IMR-90 (cell line): ENCODE results near the gene FBXW7. TPM values are rescaled to one million over a fixed set of nuclear protein-coding genes. Genes with fewer than 3 reads are reported as not detected.

Experiments
- ATAC-seq: fragments of 200-7000 bp; cut with Tn5 transposase; 2 replicates; pipeline ENCODE4 v1.9.1; 2020; ENCODE audit warnings: low read depth, mild to moderate bottlenecking, moderate library complexity
- BruUV-seq: library from RNA; stranded (reverse); fragments of 400-500 nt; replicated peaks from 2 replicates; lab custom pipeline; 2021; lab: Mats Ljungman, UMichigan
- CTCF ChIA-PET: fragments of 300-600 bp; formaldehyde crosslinking; extraction: SDS; loops from one replicate; lab custom pipeline; 2021; ENCODE audit warnings: antibody characterized with exemption; lab: Yijun Ruan, JAX
- POLR2A ChIA-PET: fragments of 300-600 bp; sonication (Branson Sonifier 250); formaldehyde crosslinking; loops from one replicate; lab custom pipeline; 2022; ENCODE audit warnings: antibody characterized with exemption; ENCODE audit not compliant: unreplicated experiment; lab: Charles Lee
- DNase-seq: peaks from one replicate; pipeline ENCODE4 v3.0.0; 2013
- H2AFZ ChIP-seq: replicated peaks from 2 replicates; pipeline ENCODE3; 2013; ENCODE audit warnings: low read length, mild to moderate bottlenecking; ENCODE audit not compliant: poor library complexity
- H2AK5ac ChIP-seq: 2 replicates; pipeline ENCODE4 v1.6.1; 2013; ENCODE audit warnings: low read depth, low read length, inconsistent platforms
- H2AK9ac ChIP-seq: replicated peaks from 2 replicates; pipeline ENCODE3; 2013; ENCODE audit warnings: mild to moderate bottlenecking, low read depth, low read length, moderate library complexity; ENCODE audit not compliant: poor library complexity
- H2BK120ac ChIP-seq: 2 replicates; pipeline ENCODE4 v1.6.1; 2013; ENCODE audit warnings: low read depth, low read length, inconsistent platforms
- H2BK15ac ChIP-seq: 3 replicates; pipeline ENCODE4 v1.6.1; 2013; ENCODE audit warnings: low read depth, low read length, inconsistent platforms
- H2BK20ac ChIP-seq: 2 replicates; pipeline ENCODE4 v1.6.1; 2013; ENCODE audit warnings: low read depth, mild to moderate bottlenecking, inconsistent platforms, low read length, moderate library complexity
- H2BK5ac ChIP-seq: 2 replicates; pipeline ENCODE4 v1.6.1; 2013; ENCODE audit warnings: mild to moderate bottlenecking, low read depth, low read length, inconsistent platforms; ENCODE audit not compliant: poor library complexity, severe bottlenecking
- H3K14ac ChIP-seq: replicated peaks from 2 replicates; pipeline ENCODE4 v1.6.1; 2013; ENCODE audit warnings: low read depth, low read length, inconsistent platforms
- H3K18ac ChIP-seq: 2 replicates; pipeline ENCODE4 v1.6.1; 2013; ENCODE audit warnings: low read depth, low read length, control low read depth
- H3K23ac ChIP-seq: 2 replicates; pipeline ENCODE4 v1.6.1; 2013; ENCODE audit warnings: low read depth, low read length, inconsistent platforms
- H3K27ac ChIP-seq: 2 replicates; pipeline ENCODE4 v1.5.1; 2013; ENCODE audit warnings: mild to moderate bottlenecking, control low read depth, low read length; ENCODE audit not compliant: insufficient read depth
- H3K27me3 ChIP-seq: 2 replicates; pipeline ENCODE4 v1.6.1; 2013; ENCODE audit warnings: low read length; ENCODE audit not compliant: control insufficient read depth, insufficient read depth
- H3K36me3 ChIP-seq: 2 replicates; pipeline ENCODE4 v1.6.1; 2013; ENCODE audit warnings: low read length, mixed read lengths; ENCODE audit not compliant: control insufficient read depth, insufficient read depth
- H3K4ac ChIP-seq: 2 replicates; pipeline ENCODE4 v1.6.1; 2013; ENCODE audit warnings: low read depth, low read length, inconsistent platforms
- H3K4me1 ChIP-seq: 2 replicates; pipeline ENCODE4 v1.6.1; 2013; ENCODE audit warnings: low read length, mixed read lengths; ENCODE audit not compliant: control insufficient read depth, insufficient read depth
- H3K4me2 ChIP-seq: 2 replicates; pipeline ENCODE4 v1.6.1; 2013; ENCODE audit warnings: low read depth, mild to moderate bottlenecking, control low read depth, low read length, moderate library complexity
- H3K4me3 ChIP-seq: 2 replicates; pipeline ENCODE4 v1.5.1; 2013; ENCODE audit warnings: low read depth, mild to moderate bottlenecking, control low read depth, low read length, moderate library complexity; ENCODE audit not compliant: insufficient read depth
- H3K56ac ChIP-seq: 2 replicates; pipeline ENCODE4 v1.6.1; 2013; ENCODE audit warnings: low read length, inconsistent platforms; ENCODE audit not compliant: insufficient read depth; ENCODE audit errors: extremely low read depth
- H3K79me1 ChIP-seq, 2 experiments: 2 replicates each; pipeline ENCODE4 v1.6.1; 2013; ENCODE audit warnings: low read length in 2 of 2, inconsistent platforms in 1 of 2, low read depth in 1 of 2
- H3K9ac ChIP-seq: 2 replicates; pipeline ENCODE4 v1.6.1; 2013; ENCODE audit warnings: low read depth, low read length, control low read depth
- H3K9me1 ChIP-seq: 2 replicates; pipeline ENCODE4 v1.6.1; 2013; ENCODE audit warnings: low read length, inconsistent platforms; ENCODE audit not compliant: insufficient read depth
- H3K9me3 ChIP-seq: 2 replicates; pipeline ENCODE4 v1.6.1; 2013; ENCODE audit warnings: low read length; ENCODE audit not compliant: control insufficient read depth, insufficient read depth
- H4K20me1 ChIP-seq: 2 replicates; pipeline ENCODE4 v1.6.1; 2013; ENCODE audit warnings: low read length, inconsistent platforms; ENCODE audit not compliant: insufficient read depth
- H4K5ac ChIP-seq: 2 replicates; pipeline ENCODE4 v1.6.1; 2013; ENCODE audit warnings: mild to moderate bottlenecking, low read depth, low read length, control low read depth
- H4K8ac ChIP-seq, 2 experiments: 2 replicates each; pipeline ENCODE4 v1.6.1; 2013; ENCODE audit warnings: low read depth in 2 of 2, low read length in 2 of 2, control low read depth in 1 of 2, inconsistent platforms in 1 of 2
- H4K91ac ChIP-seq: 2 replicates; pipeline ENCODE4 v1.6.1; 2013; ENCODE audit warnings: low read depth, low read length, inconsistent platforms; ENCODE audit not compliant: insufficient read depth
- CEBPB ChIP-seq: IDR thresholded peaks from 2 replicates; pipeline ENCODE4 v1.6.1; 2012; ENCODE audit warnings: low read depth, low read length, improper control_type of control experiment
- CTCF ChIP-seq: conservative IDR thresholded peaks from 2 replicates; pipeline ENCODE4 v1.5.1; 2012; ENCODE audit warnings: mild to moderate bottlenecking, low read depth, low read length, improper control_type of control experiment
- WGBS, 2 experiments: methylation state at CpG; one replicate each; pipeline versions ENCODE4 v1.1.5 to v1.1.7; 2013; ENCODE audit warnings: missing lambda C conversion rate in 2 of 2; ENCODE audit not compliant: insufficient read length in 1 of 2; ENCODE audit errors: extremely low coverage in 2 of 2; 5-methylcytosine and 5-hydroxymethylcytosine counted together
- dilution Hi-C: fragments of 300-500 bp; cut with HindIII; formaldehyde crosslinking; loops from one replicate; pipeline ENCODE4 v1.14.3; 2018; ENCODE audit warnings: low sequenced_read_pairs; ENCODE audit not compliant: unreplicated experiment
- in situ Hi-C: fragments of 300-500 bp; cut with MboI; formaldehyde crosslinking; loops from 3 replicates; pipeline ENCODE4 v1.14.3; 2019; ENCODE audit warnings: low sequenced_read_pairs, inconsistent platforms, mixed read lengths
- intact Hi-C: fragments of 100-400 bp; cut with micrococcal nuclease; formaldehyde crosslinking; loops from 2 replicates; pipeline ENCODE4 v1.10.0; 2022
- polyA plus RNA-seq, 3 experiments: library from polyadenylated mRNA; depleted of rRNA; stranded (reverse); fragments of >200 nt; gene quantifications; 2 replicates each; pipeline ENCODE4 v1.2.3, GENCODE V29; 2012; ENCODE audit warnings: low replicate concordance in 1 of 3
- total RNA-seq: library from RNA; depleted of rRNA; stranded (reverse); fragments of >200 nt; gene quantifications from 2 replicates; pipeline ENCODE4 v1.2.3, GENCODE V29; 2012

Gene FBXW7
- total and polyA plus RNA-seq, 2 of the 4 experiments (the other 2 are of a cell fraction) = 7.2 to 27.4 TPM

- no peaks in the 10 kb centered on the region for H4K20me1 ChIP-seq
- H2BK120ac ChIP-seq = no peak overlapping the region
- peaks cover 12 to 13% of the 10 kb centered on the region in 2 experiments for H3K79me1 ChIP-seq
- ChIA-PET POLR2A (no interaction called here), CTCF (no interaction called here)
- H3K4ac ChIP-seq = no peak overlapping the region
- H3K9me3 ChIP-seq = no peaks in the 10 kb centered on the region
- ATAC-seq (no peak), DNase-seq (no peak)
- H3K27ac ChIP-seq = no peak overlapping the region
- intact Hi-C loops (loop anchor here (10.0 kb wide), 1 partner anchor 275 kb away; no protein-coding TSS in a partner anchor), dilution Hi-C loops (no loop called here), in situ Hi-C loops (loop anchor here (25.0 kb wide), 1 partner anchor 1268 kb away; no protein-coding TSS in a partner anchor)
- H4K91ac ChIP-seq = no peak overlapping the region
- no peaks in the 10 kb centered on the region for H3K36me3 ChIP-seq
- TF ChIP-seq CTCF (no peak), CEBPB (peak; percentile 36; the same call in 1 of the 2 replicates)
- WGBS, 2 experiments = no CpG with 5 or more reads among the region's 3 CpGs
- no peak overlapping the region for H2BK15ac ChIP-seq
- no peak overlapping the region for H3K18ac ChIP-seq
- no peaks in the 10 kb centered on the region for H3K27me3 ChIP-seq
- H3K23ac ChIP-seq = no peak overlapping the region
- H3K14ac ChIP-seq = no peak overlapping the region
- no peak overlapping the region for H2AK9ac ChIP-seq
- no TSS peak for BruUV-seq
- H4K5ac ChIP-seq = no peak overlapping the region
- H2BK20ac ChIP-seq = no peak overlapping the region
- H2AK5ac ChIP-seq = no peak overlapping the region
- no peaks in the 10 kb centered on the region for H3K9me1 ChIP-seq
- no peak overlapping the region for H4K8ac ChIP-seq
- H2AFZ ChIP-seq = no peak overlapping the region
- H3K4me1 ChIP-seq = no peaks in the 10 kb centered on the region; the same call in 1 of the 2 replicates
- H3K4me3 ChIP-seq = no peak overlapping the region
- no peak overlapping the region for H2BK5ac ChIP-seq
- H3K4me2 ChIP-seq = no peak overlapping the region
- no peak overlapping the region for H3K9ac ChIP-seq
- H3K56ac ChIP-seq = no peak overlapping the region
Measured at GRCh38 chr4:152380185-152380584, 155.7 kb downstream of the FBXW7 start.
